Measurements from ENCODE around the gene TMTC1.

The TMTC1 gene

DNA sequence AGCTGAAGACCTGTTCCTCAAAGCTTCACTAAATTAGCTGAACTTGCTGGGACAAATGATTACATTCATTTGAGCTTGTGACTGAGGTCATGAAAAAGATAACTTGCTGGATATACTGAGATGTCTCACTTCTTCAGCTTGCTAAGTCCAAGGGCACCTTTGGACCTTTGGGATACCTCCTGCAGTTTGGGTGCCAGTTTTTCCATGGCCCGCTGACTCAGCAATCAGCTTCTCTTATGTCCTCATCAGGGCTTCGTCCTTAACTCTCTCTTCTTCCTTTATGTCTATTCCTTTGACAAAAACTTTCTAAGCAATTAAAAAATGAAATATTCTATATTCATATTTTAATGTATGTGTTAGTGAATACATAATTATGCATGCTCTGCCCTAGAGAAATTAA is 331.9 kb downstream of the TMTC1 start:
- no peak for DNase-seq (ENCODE audit: low read depth)
